H1 (cell line): ENCODE results near the gene SEC22C. TPM values are rescaled to one million over a fixed set of nuclear protein-coding genes. Genes with fewer than 3 reads are reported as not detected.

Experiments
- CTCF ChIA-PET: fragments of 300-600 bp; sonication (Branson Sonifier 250); formaldehyde crosslinking; loops from one replicate; lab custom pipeline; 2021; ENCODE audit not compliant: partially characterized antibody; lab: Charles Lee
- POLR2A ChIA-PET: fragments of 300-600 bp; sonication (Branson Sonifier 250); formaldehyde crosslinking; loops from one replicate; lab custom pipeline; 2021; ENCODE audit warnings: inconsistent platforms; ENCODE audit not compliant: partially characterized antibody; lab: Charles Lee
- DNase-seq, 2 experiments: peaks; one replicate each; pipeline versions ENCODE4 v3.0.0 to v3.0.0-alpha.2; 2010 to 2022; ENCODE audit warnings: low spot score in 2 of 2, low read depth in 1 of 2, mixed read lengths in 1 of 2
- FAIRE-seq: peaks from 2 replicates; lab custom pipeline; 2011; peaks lifted over from hg19 to GRCh38; lab: Jason Lieb, UNC
- H2AFZ ChIP-seq: 2 replicates; pipeline ENCODE4 v1.8.1; 2012; ENCODE audit warnings: low read length, inconsistent platforms
- H2AK5ac ChIP-seq: 2 replicates; pipeline ENCODE4 v1.6.1; 2013; ENCODE audit warnings: low read depth, low read length
- H2BK120ac ChIP-seq: replicated peaks from 2 replicates; pipeline ENCODE3; 2013; ENCODE audit warnings: low read depth, low read length, inconsistent platforms
- H2BK12ac ChIP-seq: 2 replicates; pipeline ENCODE4 v1.6.1; 2013; ENCODE audit warnings: low read depth, low read length
- H2BK15ac ChIP-seq: 2 replicates; pipeline ENCODE4 v1.6.1; 2013; ENCODE audit warnings: low read length
- H2BK20ac ChIP-seq: 2 replicates; pipeline ENCODE4 v1.6.1; 2013; ENCODE audit warnings: low read length
- H2BK5ac ChIP-seq: 2 replicates; pipeline ENCODE4 v1.6.1; 2013; ENCODE audit warnings: low read depth, low read length
- H3K14ac ChIP-seq: 2 replicates; pipeline ENCODE4 v1.6.1; 2013; ENCODE audit warnings: inconsistent platforms; ENCODE audit not compliant: insufficient read length
- H3K18ac ChIP-seq: 2 replicates; pipeline ENCODE4 v1.6.1; 2013; ENCODE audit warnings: low read length; ENCODE audit errors: extremely low read depth
- H3K23ac ChIP-seq: 2 replicates; pipeline ENCODE4 v1.6.1; 2013; ENCODE audit warnings: inconsistent platforms; ENCODE audit not compliant: insufficient read length
- H3K23me2 ChIP-seq: 2 replicates; pipeline ENCODE4 v1.6.1; 2013; ENCODE audit warnings: low read depth, low read length
- H3K27ac ChIP-seq: 2 replicates; pipeline ENCODE4 v1.6.1; 2011; ENCODE audit warnings: low read depth, low read length, inconsistent platforms
- H3K27me3 ChIP-seq, 4 experiments: replicated peaks in 1 of 4; 1 replicate in 1 of 4; 2 replicates in 3 of 4; pipeline versions ENCODE4 v1.6.1 to v1.8.1; 2011 to 2013; ENCODE audit warnings: low read length in 3 of 4, mild to moderate bottlenecking in 3 of 4, inconsistent platforms in 2 of 4, mixed read lengths in 2 of 4, moderate library complexity in 1 of 4; ENCODE audit not compliant: control insufficient read depth in 3 of 4, insufficient read depth in 3 of 4; ENCODE audit errors: extremely low read depth in 1 of 4
- H3K36me3 ChIP-seq, 4 experiments: 2 replicates each; pipeline versions ENCODE4 v1.6.1 to v1.8.1; 2011 to 2013; ENCODE audit warnings: mild to moderate bottlenecking in 4 of 4, low read length in 3 of 4, moderate library complexity in 2 of 4, control low read depth in 1 of 4, inconsistent platforms in 1 of 4; ENCODE audit not compliant: insufficient read depth in 4 of 4, control insufficient read depth in 2 of 4
- H3K4ac ChIP-seq: replicated peaks from 2 replicates; pipeline ENCODE3; 2013; ENCODE audit warnings: low read length, low read depth, mixed read lengths, inconsistent platforms; ENCODE audit not compliant: insufficient read length
- H3K4me1 ChIP-seq, 4 experiments: replicated peaks in 1 of 4; 1 replicate in 1 of 4; 2 replicates in 3 of 4; pipeline versions ENCODE4 v1.6.1 to v1.8.1; 2011 to 2013; ENCODE audit warnings: low read length in 3 of 4, inconsistent platforms in 2 of 4, mixed read lengths in 1 of 4; ENCODE audit not compliant: insufficient read depth in 4 of 4, control insufficient read depth in 3 of 4
- H3K4me2 ChIP-seq, 2 experiments: 2 replicates each; pipeline versions ENCODE4 v1.6.1 to v1.8.1; 2011 to 2013; ENCODE audit warnings: low read depth in 2 of 2, low read length in 2 of 2, control low read depth in 1 of 2, inconsistent platforms in 1 of 2, mild to moderate bottlenecking in 1 of 2; ENCODE audit not compliant: insufficient read depth in 1 of 2
- H3K4me3 ChIP-seq, 4 experiments: fragments of 200-600, 300-600 bp in 1 of 4; sonication (generic), shearing (Covaris generic), sonication (Bioruptor Twin) in 1 of 4; 2 replicates each; pipeline versions ENCODE4 v1.5.1 to v1.8.1; 2011 to 2016; ENCODE audit warnings: low read length in 4 of 4, low read depth in 3 of 4, control low read depth in 2 of 4, inconsistent platforms in 2 of 4, mild to moderate bottlenecking in 2 of 4, mixed read lengths in 1 of 4, moderate library complexity in 1 of 4; ENCODE audit not compliant: insufficient read depth in 2 of 4; ENCODE audit errors: extremely low read depth in 1 of 4
- H3K56ac ChIP-seq: replicated peaks from 2 replicates; pipeline ENCODE3; 2013; ENCODE audit warnings: low read depth, mild to moderate bottlenecking, mixed read lengths, low read length, inconsistent platforms; ENCODE audit not compliant: insufficient read length
- H3K79me1 ChIP-seq: 2 replicates; pipeline ENCODE4 v1.6.1; 2013; ENCODE audit warnings: low read depth, low read length, control low read depth
- H3K79me2 ChIP-seq, 2 experiments: 2 replicates each; pipeline versions ENCODE4 v1.6.1 to v1.8.1; 2012 to 2013; ENCODE audit warnings: low read length in 2 of 2, mild to moderate bottlenecking in 2 of 2, inconsistent platforms in 1 of 2; ENCODE audit not compliant: insufficient read depth in 2 of 2, control insufficient read depth in 1 of 2
- H3K9ac ChIP-seq, 4 experiments: replicated peaks in 1 of 4; 1 replicate in 1 of 4; 2 replicates in 3 of 4; pipeline versions ENCODE4 v1.6.1 to v1.8.1; 2011 to 2013; ENCODE audit warnings: low read depth in 3 of 4, low read length in 3 of 4, control low read depth in 2 of 4, mild to moderate bottlenecking in 2 of 4, moderate library complexity in 2 of 4, inconsistent platforms in 1 of 4; ENCODE audit errors: extremely low read depth in 1 of 4
- H3K9me3 ChIP-seq, 2 experiments: 2 replicates each; pipeline versions ENCODE4 v1.6.1 to v1.8.1; 2012 to 2013; ENCODE audit warnings: mild to moderate bottlenecking in 2 of 2, moderate library complexity in 2 of 2, control low read depth in 1 of 2, inconsistent platforms in 1 of 2, low read depth in 1 of 2, low read length in 1 of 2, mixed read lengths in 1 of 2; ENCODE audit not compliant: insufficient read depth in 2 of 2
- H4K20me1 ChIP-seq, 2 experiments: replicated peaks in 1 of 2; 2 replicates each; pipeline versions ENCODE3 to v1.8.1; 2011 to 2013; ENCODE audit warnings: inconsistent platforms in 2 of 2, low read length in 2 of 2, mild to moderate bottlenecking in 1 of 2; ENCODE audit not compliant: insufficient read depth in 2 of 2, control insufficient read depth in 1 of 2
- H4K5ac ChIP-seq: 2 replicates; pipeline ENCODE4 v1.6.1; 2013; ENCODE audit warnings: low read length, low read depth, mixed read lengths, inconsistent platforms; ENCODE audit not compliant: insufficient read length
- H4K8ac ChIP-seq: 2 replicates; pipeline ENCODE4 v1.8.0; 2013; ENCODE audit warnings: mild to moderate bottlenecking, moderate library complexity, low read length, inconsistent platforms; ENCODE audit not compliant: insufficient read depth; ENCODE audit errors: extremely low read depth
- H4K91ac ChIP-seq: replicated peaks from 2 replicates; pipeline ENCODE3; 2013; ENCODE audit warnings: low read length, mixed read lengths, inconsistent platforms; ENCODE audit not compliant: insufficient read length
- CHD1 ChIP-seq: IDR thresholded peaks from 2 replicates; pipeline ENCODE4 v1.6.1; 2012; ENCODE audit warnings: low read depth, low read length, improper control_type of control experiment
- CREB1 ChIP-seq: IDR thresholded peaks from 2 replicates; pipeline ENCODE4 v1.6.1; 2012; ENCODE audit warnings: inconsistent platforms
- CTCF ChIP-seq, 3 experiments: IDR thresholded peaks; 1 replicate in 2 of 3; 2 replicates in 1 of 3; pipeline versions ENCODE4 v1.5.1 to v1.6.1; 2011; ENCODE audit warnings: low read length in 3 of 3, mild to moderate bottlenecking in 3 of 3, inconsistent platforms in 2 of 3, low read depth in 1 of 3, moderate library complexity in 1 of 3; ENCODE audit not compliant: insufficient read depth in 1 of 3; ENCODE audit errors: control extremely low read depth in 1 of 3
- RAD21 ChIP-seq, 2 experiments: IDR thresholded peaks in 1 of 2; conservative IDR thresholded peaks in 1 of 2; 2 replicates each; pipeline ENCODE4 v1.6.1; 2011; ENCODE audit warnings: low read depth in 2 of 2, low read length in 2 of 2, improper control_type of control experiment in 1 of 2, inconsistent platforms in 1 of 2, mild to moderate bottlenecking in 1 of 2, moderate library complexity in 1 of 2
- WGBS, 2 experiments: shearing (Covaris generic) in 1 of 2; methylation state at CpG; one replicate each; pipeline versions ENCODE4 v1.1.6 to v1.1.7; 2013 to 2015; ENCODE audit warnings: low lambda C conversion rate in 2 of 2, mixed read lengths in 2 of 2, inconsistent platforms in 1 of 2, low coverage in 1 of 2, missing lambda C conversion rate in 1 of 2; ENCODE audit not compliant: insufficient replicate concordance in 2 of 2, insufficient coverage in 1 of 2, insufficient read length in 1 of 2; ENCODE audit errors: extremely low coverage in 1 of 2, missing lambda C conversion rate in 1 of 2; 5-methylcytosine and 5-hydroxymethylcytosine counted together
- polyA plus RNA-seq, 7 experiments: library from polyadenylated mRNA; depleted of rRNA in 3 of 7; stranded (reverse) in 5 of 7; unstranded in 2 of 7; fragments of >200 nt in 5 of 7; fragments of 200-250 nt in 2 of 7; gene quantifications; 1 replicate in 5 of 7; 2 replicates in 1 of 7; 4 replicates in 1 of 7; pipeline versions ENCODE4 v1.2.1 to v1.2.3, GENCODE V29; 2011 to 2013; ENCODE audit warnings: missing spikeins in 2 of 7, mixed read lengths in 2 of 7
- total RNA-seq: library from RNA; stranded (reverse); fragmentation: NEBNext Ultra II Directional; extraction: Animal tissue kit (Norgen Biotek cat#: 25700); gene quantifications from 2 replicates; pipeline ENCODE4 v1.2.1, GENCODE V29; 2021

SEC22C gene
- total and polyA plus RNA-seq, 2 of the 8 experiments (the other 6 are each of a cell fraction or from before 2014, with no cell fraction given) = 23.4 to 38.3 TPM

- Histone ChIP-seq H3K9ac (no peak overlapping the region), H3K27me3 (peaks cover 0 to 2% (median 0%) of the 10 kb centered on the region in 4 experiments; a peak in 1 of 7 replicates), H3K27ac (no peak overlapping the region), H2AFZ (no peak overlapping the region), H4K20me1 (peaks cover 0 to 1% of the 10 kb centered on the region in 2 experiments), H4K5ac (no peak overlapping the region), H3K56ac (no peak overlapping the region), H2BK120ac (no peak overlapping the region), H3K14ac (no peak overlapping the region), H3K9me3 (no peaks in the 10 kb centered on the region), H4K8ac (no peak overlapping the region; the same call in 1 of the 2 replicates), H3K23ac (no peak overlapping the region), H2BK12ac (no peak overlapping the region), H3K23me2 (no peaks in the 10 kb centered on the region; the same call in 1 of the 2 replicates), H3K18ac (0 out of 2 replicates have a peak overlapping the region, but pooled peaks have one; percentile 72), H4K91ac (no peak overlapping the region), H2AK5ac (0 out of 2 replicates have a peak overlapping the region, but pooled peaks have one; percentile 40), H3K79me2 (no peaks in the 10 kb centered on the region), H3K4me1 (peaks cover 3 to 18% (median 6%) of the 10 kb centered on the region in 4 experiments), H3K36me3 (no peaks in the 10 kb centered on the region), H2BK5ac (no peak overlapping the region), H3K79me1 (no peaks in the 10 kb centered on the region), H2BK20ac (no peak overlapping the region), H3K4ac (no peak overlapping the region), H2BK15ac (no peak overlapping the region), H3K4me3 (no peak overlapping the region), H3K4me2 (no peak overlapping the region)
- WGBS, 2 experiments = 81% methylated on average over 16 of the region's 35 CpGs; no CpG with 5 or more reads in 1 of the 2 experiments
- ChIA-PET POLR2A (interaction anchor here (0.9 to 2.5 kb wide), 10 partner anchors 9 to 63 kb away, joined by 3 to 13 read pairs (median 3); partner anchors contain the start of genes SS18L2 and VIPR1), CTCF (interaction anchor here (0.6 to 23.9 kb wide), 22 partner anchors 11 to 317 kb away, joined by 3 to 458 read pairs (median 4); partner anchors contain the start of gene VIPR1)
- peak; percentile 82 for FAIRE-seq
- no peak for TF ChIP-seq CREB1
- TF ChIP-seq RAD21 (IDR thresholded peaks at IDR 0.05 in 1 of 2, conservative IDR thresholded peaks at IDR 0.05 in 1 of 2; ENCODE audit: low read depth in 2 of 2, low read length in 2 of 2) = peak; percentile 48 to 59
- no peak for TF ChIP-seq CHD1
- peak; percentile 31 to 70 (median 69) for TF ChIP-seq CTCF (IDR thresholded peaks at IDR 0.05; ENCODE audit: control extremely low read depth in 1 of 3, insufficient read depth in 1 of 3, low read depth in 1 of 3, low read length in 3 of 3)
- peak; percentile 59 to 65 for DNase-seq
Observed at GRCh38 chr3:42535981-42536784, 45.6 kb downstream of the SEC22C start.
